HCT116 (cell line): ENCODE data around the gene THSD4.

Source experiments
- ATF3 ChIP-seq: IDR thresholded peaks from 2 replicates; pipeline ENCODE4 v1.6.1; 2012
- CEBPB ChIP-seq: IDR thresholded peaks from 2 replicates; pipeline ENCODE4 v1.6.1; 2012; ENCODE audit warnings: low read depth
- CTCF ChIP-seq, 3 experiments: fragments of 200-600 bp in 1 of 3; sonication (generic) in 1 of 3; IDR thresholded peaks in 2 of 3; conservative IDR thresholded peaks in 1 of 3; 2 replicates each; pipeline ENCODE4 v1.5.1; 2012 to 2017; ENCODE audit warnings: low read depth in 2 of 3, low read length in 2 of 3, antibody characterized with exemption in 1 of 3, borderline replicate concordance in 1 of 3, control low read depth in 1 of 3, mild to moderate bottlenecking in 1 of 3, mixed read lengths in 1 of 3, mixed run types in 1 of 3, moderate library complexity in 1 of 3; ENCODE audit not compliant: insufficient read depth in 1 of 3
- EZH2 ChIP-seq: fragments of 200-600 bp; sonication (generic); IDR thresholded peaks from 2 replicates; pipeline ENCODE4 v1.6.1; 2017; ENCODE audit warnings: antibody characterized with exemption, mixed run types
- EZH2phosphoT487 ChIP-seq: fragments of 200-600 bp; IDR thresholded peaks from 2 replicates; pipeline ENCODE4 v1.6.1; 2018; ENCODE audit warnings: antibody characterized with exemption, borderline replicate concordance
- MAX ChIP-seq: IDR thresholded peaks from 2 replicates; pipeline ENCODE4 v1.6.1; 2012
- POLR2A ChIP-seq: IDR thresholded peaks from 2 replicates; pipeline ENCODE4 v1.7.0; 2011; ENCODE audit warnings: borderline replicate concordance; ENCODE audit not compliant: insufficient read depth, insufficient read length; ENCODE audit errors: extremely low read depth
- POLR2AphosphoS5 ChIP-seq: IDR thresholded peaks from 2 replicates; pipeline ENCODE4 v1.6.1; 2011; ENCODE audit warnings: mild to moderate bottlenecking, low read depth, low read length, moderate library complexity
- RAD21 ChIP-seq: IDR thresholded peaks from 2 replicates; pipeline ENCODE4 v1.6.1; 2012; ENCODE audit warnings: low read depth, mild to moderate bottlenecking
- SIN3A ChIP-seq: IDR thresholded peaks from 2 replicates; pipeline ENCODE4 v1.6.1; 2012; ENCODE audit warnings: low read depth
- TCF7L2 ChIP-seq: IDR thresholded peaks from 2 replicates; pipeline ENCODE4 v1.7.0; 2011; ENCODE audit warnings: borderline replicate concordance, inconsistent platforms; ENCODE audit not compliant: insufficient read depth, insufficient read length; ENCODE audit errors: extremely low read depth
- ZBTB33 ChIP-seq: IDR thresholded peaks from 2 replicates; pipeline ENCODE4 v1.6.1; 2011; ENCODE audit warnings: mild to moderate bottlenecking, low read length, moderate library complexity; ENCODE audit not compliant: insufficient replicate concordance; ENCODE audit errors: extremely low read depth
- ZFX ChIP-seq: fragments of 450-650 bp; IDR thresholded peaks from 2 replicates; pipeline ENCODE4 v1.6.1; 2017
- ZNF274 ChIP-seq: fragments of 200-500 bp; sonication (Bioruptor generic); IDR thresholded peaks from 2 replicates; pipeline ENCODE4 v1.6.1; 2014; ENCODE audit warnings: mild to moderate bottlenecking, low read depth, low read length, inconsistent platforms

- TF ChIP-seq POLR2AphosphoS5, result no peak
- TF ChIP-seq ATF3, result no peak
- TF ChIP-seq EZH2phosphoT487, result no peak
- TF ChIP-seq TCF7L2, result no peak
- TF ChIP-seq CTCF (IDR thresholded peaks at IDR 0.05 in 2 of 3, conservative IDR thresholded peaks at IDR 0.05 in 1 of 3; ENCODE audit: borderline replicate concordance in 1 of 3, insufficient read depth in 1 of 3, low read depth in 2 of 3, low read length in 2 of 3), result no peak
- TF ChIP-seq CEBPB, result no peak
- TF ChIP-seq POLR2A, result no peak
- TF ChIP-seq MAX, result no peak
- TF ChIP-seq SIN3A, result no peak
- TF ChIP-seq ZBTB33, result no peak
- TF ChIP-seq EZH2, result no peak
- no peak for TF ChIP-seq ZNF274
- no peak for TF ChIP-seq RAD21
- no peak for TF ChIP-seq ZFX
Measured at GRCh38 chr15:71712182-71712581, 596.9 kb downstream of the THSD4 start.
